NCI-H1048 (cell line): ENCODE data around the gene IGF2.
"Not testable (repeated sequence)": the region's sequence is repeated elsewhere in the genome, so short reads cannot be mapped to it uniquely, and the experiment has no call there.

Experiments used
- DNase-seq: peaks from one replicate; lab custom pipeline; 2025; lab: John Stamatoyannopoulos, UW

IGF2 gene, protein sequence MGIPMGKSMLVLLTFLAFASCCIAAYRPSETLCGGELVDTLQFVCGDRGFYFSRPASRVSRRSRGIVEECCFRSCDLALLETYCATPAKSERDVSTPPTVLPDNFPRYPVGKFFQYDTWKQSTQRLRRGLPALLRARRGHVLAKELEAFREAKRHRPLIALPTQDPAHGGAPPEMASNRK

GRCh38 chr11:2139123-2139521 is at the start of gene IGF2:
IGF2 (minus strand) TSS chr11:2139389; CDS start chr11:2135523, 3,866 bp downstream.
- DNase-seq, result no peak

DNA sequence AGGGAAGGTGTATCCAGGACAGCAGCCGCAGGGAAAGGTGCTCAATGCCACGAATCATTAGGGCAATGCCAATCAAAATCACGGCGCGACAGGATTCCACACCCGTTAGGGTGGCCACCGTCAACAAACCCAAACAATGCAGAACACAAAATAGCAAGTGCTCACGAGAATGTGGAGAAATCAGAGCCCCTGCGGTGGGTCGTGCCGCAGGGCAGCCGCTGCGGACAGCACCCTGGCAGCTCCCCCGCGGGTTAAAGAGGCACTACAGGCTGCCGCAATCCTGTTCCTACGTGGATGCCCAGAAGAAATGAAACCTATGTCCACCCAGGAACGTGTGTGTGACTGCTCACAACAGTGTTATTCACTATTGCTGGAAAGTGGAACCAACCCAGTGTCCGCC is 49.6 kb upstream of the IGF2 start:
- no peak for DNase-seq

DNA sequence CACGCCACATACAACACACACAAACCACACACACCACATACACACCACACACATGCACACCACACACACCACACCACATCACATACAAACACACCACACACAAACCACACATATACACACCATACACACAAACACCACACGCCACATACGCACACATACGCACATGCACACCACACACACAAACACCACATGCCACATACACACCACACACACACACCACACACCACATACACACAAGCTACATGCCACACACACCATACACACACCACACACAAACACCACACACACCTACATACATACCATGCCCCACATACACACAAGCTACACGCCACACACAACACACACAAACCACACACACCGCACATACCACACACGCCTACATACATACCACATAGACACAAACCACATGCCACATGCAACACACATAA is 48.1 kb upstream of the IGF2 start:
- no peak for DNase-seq

GRCh38 chr11:2186669-2187279 is 47.6 kb upstream of the IGF2 start:
- peak; percentile 14 for DNase-seq

DNA sequence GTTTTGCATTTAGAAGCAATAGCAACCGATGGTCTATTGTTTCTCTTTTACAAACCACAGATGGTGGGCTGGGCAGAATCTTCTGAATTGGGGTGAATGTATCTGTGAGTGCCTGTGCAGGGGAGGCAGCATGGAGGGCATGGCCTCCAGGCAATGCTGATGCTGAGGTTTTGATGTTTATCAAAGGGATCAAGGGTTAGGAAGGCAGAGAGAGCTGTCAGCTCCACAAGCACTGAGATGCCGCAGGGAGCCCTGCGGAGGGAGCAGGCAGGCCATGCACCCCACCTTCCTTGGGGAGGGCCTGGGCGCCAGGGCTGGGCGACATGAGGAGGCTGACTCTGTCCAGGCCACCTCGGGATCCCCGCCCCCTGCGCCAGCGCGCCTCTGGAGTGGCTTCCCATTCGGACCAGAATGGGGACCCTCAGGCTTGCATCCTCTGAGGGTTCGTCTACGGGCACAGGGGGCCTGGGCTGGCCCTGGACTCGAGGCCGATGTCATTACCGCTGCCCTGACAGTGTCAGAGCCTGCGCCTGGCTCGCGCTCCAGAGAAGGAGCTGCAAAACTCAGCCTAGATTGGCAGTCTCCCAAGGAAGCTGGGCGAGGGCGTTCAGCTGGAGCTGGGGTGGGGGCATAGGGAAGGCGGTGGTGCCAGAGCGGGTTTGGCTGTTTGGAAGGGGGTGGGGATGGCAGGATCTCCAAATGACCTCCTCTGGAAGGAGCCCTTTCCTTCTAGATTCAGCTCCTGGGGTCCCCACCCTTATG is 46.3 kb upstream of the IGF2 start:
- DNase-seq, result no peak

DNA sequence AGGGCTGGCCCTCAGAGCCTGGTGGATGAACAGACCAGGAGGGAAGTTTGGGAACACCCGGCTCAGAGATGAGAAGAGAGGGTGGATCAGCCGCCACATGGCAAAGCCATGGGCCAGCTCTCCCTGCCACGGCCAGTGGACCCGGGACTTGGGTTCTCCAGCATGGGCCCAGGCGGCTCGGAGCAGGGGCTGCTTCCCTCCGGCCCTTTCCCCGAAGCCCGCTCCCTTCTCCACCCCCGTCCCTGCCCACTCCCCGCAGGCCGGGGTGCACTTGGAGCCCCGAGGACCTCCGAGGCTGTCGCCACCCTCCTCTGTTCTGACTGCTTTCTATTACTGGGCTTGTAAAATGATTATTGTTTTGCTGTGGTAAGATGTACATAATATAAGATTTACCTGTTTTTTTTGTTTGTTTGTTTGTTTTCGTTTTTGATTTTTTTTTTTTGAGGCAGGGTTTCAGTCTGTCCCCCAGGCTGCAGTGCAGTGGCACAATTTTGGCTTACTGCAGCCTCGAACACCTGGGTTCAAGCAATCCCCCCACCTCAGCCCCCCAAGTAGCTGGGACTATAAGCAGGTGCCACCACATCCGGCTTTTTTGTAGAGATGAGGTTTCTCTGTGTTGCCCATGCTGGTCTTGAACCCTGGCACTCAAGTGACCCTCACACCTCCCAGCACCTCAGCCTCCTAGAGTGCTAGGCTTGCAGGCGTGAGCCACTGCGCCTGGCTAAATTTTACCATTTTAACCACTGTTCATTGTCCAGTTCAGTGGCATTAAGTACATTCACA is 43.7 kb upstream of the IGF2 start:
- DNase-seq, result no peak

DNA sequence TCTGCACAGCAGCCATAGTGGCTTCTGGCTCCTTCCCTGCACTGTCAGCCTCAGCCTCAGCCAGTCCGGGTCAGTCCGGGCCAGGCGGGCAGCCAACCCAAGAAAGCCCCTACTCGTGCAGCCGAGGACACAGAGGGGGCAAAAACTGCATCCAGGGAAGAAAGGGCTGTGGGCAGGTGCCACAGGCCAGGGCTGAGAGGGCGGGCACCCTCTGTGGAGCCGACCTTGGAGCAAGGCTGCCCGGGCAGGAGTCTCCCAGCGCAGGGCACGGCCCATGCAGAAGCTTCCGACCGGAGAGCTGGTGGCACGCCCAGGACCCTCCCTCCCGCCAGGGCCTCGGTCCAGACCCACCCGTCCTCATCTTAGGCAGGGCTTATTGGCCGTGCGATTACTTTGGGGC is 42.9 kb upstream of the IGF2 start:
- no peak for DNase-seq

DNA sequence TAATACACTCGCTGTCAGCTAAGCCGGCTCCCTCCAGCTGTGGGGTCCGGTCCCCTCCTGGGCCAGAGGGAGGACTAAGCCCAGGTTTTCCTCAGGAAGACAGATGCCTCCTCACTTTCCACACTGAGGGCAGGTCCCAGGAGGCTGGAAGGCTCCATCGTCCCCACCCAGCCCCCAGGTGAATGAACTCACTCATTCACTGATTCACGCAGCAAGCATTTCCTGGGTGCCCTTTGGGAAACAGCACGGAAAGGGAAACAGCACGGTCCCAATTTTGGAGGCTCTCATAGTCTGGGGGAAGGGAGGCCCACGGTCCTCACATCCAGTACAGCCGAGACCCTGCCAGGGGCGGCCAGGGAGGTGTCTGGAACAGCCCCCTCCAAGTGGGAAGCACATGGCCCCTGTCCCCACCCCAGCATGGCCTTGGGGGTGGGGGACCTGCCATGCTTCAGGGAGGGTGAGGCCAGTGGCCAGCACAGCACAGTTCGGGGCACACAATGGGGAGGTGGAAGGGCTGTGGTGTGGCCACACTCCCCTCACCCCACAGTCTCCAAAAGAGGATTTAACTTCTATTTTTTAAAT is 41.7 kb upstream of the IGF2 start:
- no peak for DNase-seq

DNA sequence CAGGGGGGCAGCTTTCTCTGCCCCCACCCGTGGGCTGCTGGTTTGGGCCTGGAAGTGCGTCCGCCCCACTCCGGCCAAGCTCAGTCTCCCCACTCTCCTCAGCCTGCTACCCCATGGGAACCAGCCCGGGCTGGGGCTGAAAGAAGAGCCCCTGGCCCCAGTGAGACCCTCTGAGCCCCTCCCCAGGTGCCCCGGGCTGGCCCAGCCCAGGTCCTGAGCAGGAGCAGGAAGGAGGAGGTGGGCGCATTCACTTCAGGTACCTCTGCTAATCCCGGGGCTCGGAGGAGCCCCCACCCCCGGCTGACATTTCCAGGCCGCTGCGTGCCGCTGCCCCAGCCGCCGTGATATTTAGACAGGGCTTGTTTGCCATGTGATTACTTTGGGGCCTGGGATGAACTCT is 41.2 kb upstream of the IGF2 start:
- DNase-seq, result no peak

DNA sequence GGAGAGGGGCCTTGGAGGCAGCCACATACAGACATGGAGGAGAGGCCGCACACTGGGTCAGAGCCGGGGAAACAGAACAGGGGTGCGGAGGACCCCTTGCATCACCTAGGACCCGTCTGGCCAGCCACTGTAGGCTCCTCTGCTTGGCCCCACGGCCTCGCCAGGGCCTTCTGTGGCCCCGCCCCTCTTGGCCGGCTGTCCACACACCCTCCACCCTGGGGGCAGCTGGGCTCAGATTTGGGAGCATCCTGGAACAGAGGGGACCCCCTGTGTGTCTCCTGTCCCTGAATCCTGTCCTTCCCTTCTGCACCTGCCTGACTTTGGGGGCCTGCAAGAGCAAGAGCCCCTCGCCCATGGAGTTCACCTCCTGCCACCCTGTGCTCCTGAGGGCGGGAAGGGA is 40.3 kb upstream of the IGF2 start:
- no peak for DNase-seq

DNA sequence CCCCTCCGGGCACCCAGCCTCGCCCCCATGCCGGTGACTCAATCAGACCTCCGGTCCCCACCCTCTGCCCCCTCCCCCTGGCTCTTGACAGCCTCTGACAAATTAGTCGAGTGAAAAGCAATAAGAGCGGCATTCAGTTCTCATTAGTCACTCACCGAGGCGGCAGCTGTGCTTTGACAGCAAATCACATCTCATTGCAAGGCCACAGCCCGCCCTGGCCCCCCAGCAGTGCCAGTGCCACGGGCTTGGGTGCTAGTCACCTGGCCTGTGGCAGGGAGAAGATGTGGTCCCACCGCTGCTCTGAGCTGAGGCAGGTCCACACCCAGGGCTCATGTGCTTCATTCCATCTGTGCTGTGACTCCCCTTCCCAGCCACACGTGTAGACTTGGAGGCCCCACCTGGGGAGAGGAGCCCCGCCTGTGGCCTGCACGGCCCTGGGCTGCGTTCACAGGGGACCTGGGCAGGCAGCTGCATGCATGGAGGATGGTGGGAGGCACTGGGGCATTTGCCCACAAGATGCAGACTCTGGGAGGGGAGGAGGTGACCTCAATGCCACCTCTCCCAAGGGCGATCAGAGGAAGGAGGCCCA is 39.8 kb upstream of the IGF2 start:
- DNase-seq, result no peak

DNA sequence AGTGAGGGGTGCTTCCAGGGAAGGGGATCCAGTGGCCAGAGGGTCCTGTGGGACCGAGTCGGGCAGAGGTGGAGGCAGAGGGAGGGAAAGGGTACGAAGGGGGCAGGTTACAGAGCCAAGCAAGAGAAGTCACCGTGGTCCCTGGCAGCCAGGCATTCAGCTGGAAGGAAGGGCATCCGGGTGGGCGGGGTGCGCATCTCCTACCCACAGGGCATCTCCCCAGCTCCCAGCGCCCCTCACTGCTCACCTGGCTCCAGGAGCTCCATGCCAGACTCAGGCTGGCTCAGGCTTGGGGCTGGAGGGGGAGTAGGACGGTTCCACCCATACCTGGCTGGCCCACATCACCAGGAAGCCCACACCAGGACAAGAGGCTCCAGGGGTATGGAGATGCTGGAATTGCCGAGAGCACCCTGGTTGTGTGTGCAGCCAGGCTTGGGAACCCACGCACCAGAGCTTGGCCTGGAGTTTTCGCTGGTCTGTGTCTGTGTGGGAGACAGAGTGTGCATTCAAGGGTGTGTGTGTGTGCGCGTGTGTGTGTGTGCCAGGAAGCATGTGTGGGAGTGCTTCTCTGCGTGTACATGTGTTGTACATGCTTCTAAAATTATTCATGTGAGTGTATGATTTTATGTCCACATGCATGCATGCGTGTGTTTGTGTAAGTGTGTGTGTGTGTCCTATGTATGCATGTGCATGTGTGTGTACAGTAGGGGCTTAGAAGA is 39.0 kb upstream of the IGF2 start:
- not testable (repeated sequence) for DNase-seq

DNA sequence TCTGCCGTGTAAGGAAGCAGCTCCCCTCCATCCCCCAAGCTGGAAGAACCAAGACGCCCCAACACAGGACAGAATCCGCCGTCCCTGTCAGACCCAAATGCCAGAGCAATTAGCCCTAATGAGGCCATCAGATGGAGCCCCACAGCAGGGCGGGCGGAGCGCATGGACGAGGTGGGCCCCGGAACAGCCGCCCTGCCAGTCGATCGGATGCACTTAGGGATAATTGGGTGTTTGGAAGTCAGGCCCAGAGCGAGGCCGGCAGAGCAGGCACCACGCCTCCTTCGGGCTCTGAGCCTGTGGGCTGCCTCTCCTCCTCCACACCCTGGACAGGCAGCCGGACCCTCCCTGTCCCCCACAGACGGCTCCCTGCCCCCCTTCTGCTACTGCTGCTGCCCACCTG is 37.9 kb upstream of the IGF2 start:
- DNase-seq, result no peak

GRCh38 chr11:2176389-2176900 is 37.3 kb upstream of the IGF2 start:
- no peak for DNase-seq

DNA sequence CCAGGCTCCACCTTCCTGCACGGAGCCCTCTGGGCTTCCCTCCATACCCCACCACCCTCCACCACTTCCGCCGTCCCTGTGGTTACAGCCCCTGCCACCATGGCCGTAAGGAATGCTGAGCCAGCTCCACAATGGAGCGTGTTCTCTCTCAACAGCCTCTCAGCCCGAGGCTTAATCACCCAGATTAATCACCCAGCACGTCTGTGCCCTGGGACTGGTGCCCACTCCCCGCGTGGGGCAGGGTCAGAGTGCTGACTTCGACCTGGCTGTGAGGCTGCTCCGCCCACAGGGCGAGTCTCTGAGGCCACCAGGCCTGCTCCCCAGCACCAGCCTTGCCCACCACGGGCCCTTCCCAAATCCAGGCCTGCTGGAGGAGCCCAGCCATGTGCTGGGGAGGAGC is 36.5 kb upstream of the IGF2 start:
- no peak for DNase-seq

GRCh38 chr11:2174361-2174760 is 35.2 kb upstream of the IGF2 start:
- DNase-seq, result no peak

GRCh38 chr11:2173761-2174160 is 34.6 kb upstream of the IGF2 start:
- no peak for DNase-seq

DNA sequence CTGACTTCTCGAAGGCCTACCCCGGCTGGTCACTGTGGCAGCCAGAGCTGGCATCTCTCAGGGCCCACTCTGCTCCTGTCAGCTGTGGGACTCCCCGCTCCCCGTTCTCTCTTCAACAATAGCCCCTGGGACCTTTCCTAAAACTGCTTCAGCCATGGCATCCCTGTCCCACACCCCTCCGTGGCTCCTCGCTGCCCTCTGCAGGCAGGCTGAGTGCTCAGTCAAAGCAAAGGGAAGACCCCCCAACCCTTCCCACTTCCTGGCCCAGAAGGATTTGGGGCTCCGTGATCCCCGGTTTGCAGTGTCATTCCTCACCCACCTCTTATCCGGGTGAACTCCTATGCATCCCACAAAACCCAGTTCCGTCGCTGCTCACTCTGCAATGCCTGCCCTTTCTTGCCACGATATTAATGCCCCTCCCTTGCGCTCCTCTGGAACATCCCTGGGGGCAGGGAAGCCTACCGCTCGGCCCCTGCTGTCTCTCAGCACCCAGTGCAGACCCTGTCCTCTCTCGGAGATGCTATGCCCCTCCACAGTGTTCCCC is 34.0 kb upstream of the IGF2 start:
- DNase-seq, result no peak

GRCh38 chr11:2172676-2173075 is 33.5 kb upstream of the IGF2 start:
- DNase-seq, result no peak

DNA sequence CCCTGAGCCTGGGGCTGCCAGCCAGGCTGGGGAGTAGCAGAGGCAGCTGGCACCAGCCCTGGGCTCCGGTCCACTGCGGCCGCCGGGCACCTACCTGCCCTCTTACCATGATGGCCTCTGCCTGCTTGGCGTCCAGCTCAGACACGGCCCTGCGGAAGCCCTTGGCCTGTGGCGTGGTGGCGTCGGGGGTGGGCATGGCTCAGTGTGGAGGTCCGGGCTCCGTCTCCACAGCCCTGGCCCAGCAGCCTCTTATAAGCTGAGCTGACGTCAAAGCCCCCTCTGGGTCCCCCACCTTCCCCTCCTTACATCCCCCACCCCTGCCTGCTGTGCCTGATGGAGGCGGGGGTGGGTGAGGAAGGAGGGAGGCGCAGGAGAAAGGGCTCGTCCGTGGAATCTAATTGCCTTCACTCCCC is 32.4 kb upstream of the IGF2 start, which contains the start of gene TH:
Gene TH, minus strand, starts transcription at position 225 of the 413 bp plus-strand sequence. Its CDS starts 29 bp downstream, at position 196.
- no peak for DNase-seq
